ENCODE data around the gene PQBP1.

PQBP1 gene

GRCh38 chrX:48897157-48897624 is 539 bp upstream of the PQBP1 start:
- Histone ChIP-seq H3K27ac (replicated peaks) (peak overlapping the region; percentile 95), H3K4me3 (replicated peaks; ENCODE audit: insufficient read depth, low read length) (peak overlapping the region; percentile 79), H3K27me3 (ENCODE audit: insufficient read depth, poor library complexity, severe bottlenecking) (no peaks in the 10 kb centered on the region)
- DNase-seq (ENCODE audit: low read depth in 1 of 2, low spot score in 1 of 2) = peak; percentile 59 to 74
- TF ChIP-seq CTCF (IDR thresholded peaks at IDR 0.05; ENCODE audit: insufficient read depth, low read length) (no peak), REST (IDR thresholded peaks at IDR 0.05; ENCODE audit: insufficient replicate concordance, low read depth) (no peak), GABPA (IDR thresholded peaks at IDR 0.05; ENCODE audit: low read depth) (no peak), SPI1 (IDR thresholded peaks at IDR 0.05; ENCODE audit: borderline replicate concordance, low read depth) (no peak), POLR2AphosphoS5 (IDR thresholded peaks at IDR 0.05; ENCODE audit: low read depth) (no peak; the same call in 1 of the 2 replicates)

GRCh38 chrX:48899078-48899410 is 1.3 kb downstream of the PQBP1 start:
- no peak overlapping the region for H3K4me3 ChIP-seq (replicated peaks; ENCODE audit: insufficient read depth, low read length)
- H3K27ac ChIP-seq (replicated peaks) = no peak overlapping the region
- H3K27me3 ChIP-seq (ENCODE audit: insufficient read depth, poor library complexity, severe bottlenecking) = no peaks in the 10 kb centered on the region
- TF ChIP-seq SPI1 (IDR thresholded peaks at IDR 0.05; ENCODE audit: borderline replicate concordance, low read depth) = no peak
- no peak for TF ChIP-seq CTCF (IDR thresholded peaks at IDR 0.05; ENCODE audit: insufficient read depth, low read length)
- TF ChIP-seq GABPA (IDR thresholded peaks at IDR 0.05; ENCODE audit: low read depth) = no peak
- TF ChIP-seq POLR2AphosphoS5 (IDR thresholded peaks at IDR 0.05; ENCODE audit: low read depth) = no peak
- no peak for TF ChIP-seq REST (IDR thresholded peaks at IDR 0.05; ENCODE audit: insufficient replicate concordance, low read depth)
- no peak for DNase-seq (ENCODE audit: low read depth in 1 of 2, low spot score in 1 of 2)

GRCh38 chrX:48901069-48901468 is 3.3 kb downstream of the PQBP1 start:
- H3K27ac ChIP-seq (replicated peaks) = no peak overlapping the region
- no peaks in the 10 kb centered on the region for H3K27me3 ChIP-seq (ENCODE audit: insufficient read depth, poor library complexity, severe bottlenecking)
- H3K4me3 ChIP-seq (replicated peaks; ENCODE audit: insufficient read depth, low read length) = no peak overlapping the region
- TF ChIP-seq REST (IDR thresholded peaks at IDR 0.05; ENCODE audit: insufficient replicate concordance, low read depth) = no peak
- no peak for TF ChIP-seq SPI1 (IDR thresholded peaks at IDR 0.05; ENCODE audit: borderline replicate concordance, low read depth)
- no peak for DNase-seq (ENCODE audit: low read depth in 1 of 2, low spot score in 1 of 2)

- TF ChIP-seq GABPA (IDR thresholded peaks at IDR 0.05; ENCODE audit: low read depth) = no peak
- TF ChIP-seq CTCF (IDR thresholded peaks at IDR 0.05; ENCODE audit: insufficient read depth, low read length) = no peak
- no peak for TF ChIP-seq REST (IDR thresholded peaks at IDR 0.05; ENCODE audit: insufficient replicate concordance, low read depth)
- no peak for TF ChIP-seq POLR2AphosphoS5 (IDR thresholded peaks at IDR 0.05; ENCODE audit: low read depth)
- no peak for TF ChIP-seq SPI1 (IDR thresholded peaks at IDR 0.05; ENCODE audit: borderline replicate concordance, low read depth)
- DNase-seq (ENCODE audit: low read depth in 1 of 2, low spot score in 1 of 2) = no peak
- Histone ChIP-seq H3K4me3 (replicated peaks; ENCODE audit: insufficient read depth, low read length) (no peak overlapping the region), H3K27me3 (ENCODE audit: insufficient read depth, poor library complexity, severe bottlenecking) (no peaks in the 10 kb centered on the region), H3K27ac (replicated peaks) (no peak overlapping the region)
Observed at GRCh38 chrX:48902135-48902534, 4.4 kb downstream of the PQBP1 start.
